ENCODE data around the gene SPINK9. TPM values are rescaled to one million over a fixed set of nuclear protein-coding genes. Genes with fewer than 3 reads are reported as not detected.
A peak's percentile ranks its signal among the peaks of the same experiment; 100 is the strongest.

SPINK9 gene
- total RNA-seq, 1 donor from 2014 or later = not detected

DNA sequence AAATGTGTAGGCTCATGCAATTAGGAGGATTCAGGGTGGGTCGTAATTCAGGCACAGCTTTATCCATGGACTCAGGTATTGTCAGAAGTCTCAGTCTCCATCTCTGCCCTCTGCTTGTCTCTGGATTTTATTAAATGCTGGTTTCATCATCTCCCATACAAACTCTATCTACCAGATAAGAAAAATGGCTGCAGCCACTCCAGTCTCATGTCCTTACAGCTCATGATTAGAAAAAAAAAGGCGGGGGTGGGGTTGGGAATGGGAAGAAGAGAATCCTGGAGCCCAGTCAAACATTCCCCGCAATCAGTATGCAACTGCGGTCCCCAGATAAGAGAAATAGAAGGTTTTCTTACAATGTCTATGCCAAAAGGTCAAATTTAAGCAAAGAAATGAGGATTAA, 40.8 kb downstream of the SPINK9 start:
- Mint-ChIP-seq H3K4me1 (ENCODE audit: low read depth, unreplicated experiment) (no peaks in the 10 kb centered on the region), H3K27ac (ENCODE audit: unreplicated experiment) (no peak overlapping the region), H3K36me3 (ENCODE audit: unreplicated experiment) (no peaks in the 10 kb centered on the region), H3K9me3 (ENCODE audit: unreplicated experiment) (no peaks in the 10 kb centered on the region), H3K4me3 (ENCODE audit: unreplicated experiment) (no peak overlapping the region), H3K27me3 (ENCODE audit: unreplicated experiment) (no peaks in the 10 kb centered on the region)
- TF ChIP-seq CTCF (IDR thresholded peaks at IDR 0.05; ENCODE audit: partially characterized antibody, unreplicated experiment) = no peak
- no peak for DNase-seq

DNA sequence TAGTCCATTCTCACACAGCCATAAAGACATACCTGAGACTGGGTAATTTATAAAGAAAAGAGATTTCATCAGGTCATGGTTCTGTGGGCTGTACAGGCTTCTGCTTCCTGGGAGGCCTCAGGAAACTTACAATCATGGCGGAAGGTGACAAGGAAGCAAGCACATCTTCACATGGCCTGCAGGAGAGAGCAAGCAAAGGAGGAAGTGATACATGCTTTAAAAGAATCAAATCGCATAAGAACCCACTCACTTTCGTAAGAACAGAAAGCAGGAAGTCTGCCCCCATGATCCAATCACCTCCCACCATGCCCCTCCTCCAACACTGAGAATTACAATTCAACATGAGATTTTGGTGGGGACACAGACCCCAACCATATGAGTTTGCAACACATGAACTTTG, 43.3 kb downstream of the SPINK9 start:
- no peaks in the 10 kb centered on the region for H3K36me3 Mint-ChIP-seq (ENCODE audit: unreplicated experiment)
- no peak overlapping the region for H3K27ac Mint-ChIP-seq (ENCODE audit: unreplicated experiment)
- peaks cover 4% of the 10 kb centered on the region for H3K27me3 Mint-ChIP-seq (ENCODE audit: unreplicated experiment)
- peaks cover 3% of the 10 kb centered on the region for H3K4me1 Mint-ChIP-seq (ENCODE audit: low read depth, unreplicated experiment)
- H3K4me3 Mint-ChIP-seq (ENCODE audit: unreplicated experiment) = no peak overlapping the region
- peaks cover 3% of the 10 kb centered on the region for H3K9me3 Mint-ChIP-seq (ENCODE audit: unreplicated experiment)
- no peak for DNase-seq
- TF ChIP-seq CTCF (IDR thresholded peaks at IDR 0.05; ENCODE audit: partially characterized antibody, unreplicated experiment) = no peak

GRCh38 chr5:148379340-148379739, 44.0 kb downstream of the SPINK9 start:
- no peaks in the 10 kb centered on the region for H3K36me3 Mint-ChIP-seq (ENCODE audit: unreplicated experiment)
- peaks cover 6% of the 10 kb centered on the region for H3K9me3 Mint-ChIP-seq (ENCODE audit: unreplicated experiment)
- peaks cover 3% of the 10 kb centered on the region for H3K4me1 Mint-ChIP-seq (ENCODE audit: low read depth, unreplicated experiment)
- H3K27me3 Mint-ChIP-seq (ENCODE audit: unreplicated experiment) = peaks cover 9% of the 10 kb centered on the region
- TF ChIP-seq CTCF (IDR thresholded peaks at IDR 0.05; ENCODE audit: partially characterized antibody, unreplicated experiment) = no peak
- DNase-seq = no peak
- no peak overlapping the region for H3K27ac Mint-ChIP-seq (ENCODE audit: unreplicated experiment)
- no peak overlapping the region for H3K4me3 Mint-ChIP-seq (ENCODE audit: unreplicated experiment)

GRCh38 chr5:148381906-148382305, 46.5 kb downstream of the SPINK9 start:
- Mint-ChIP-seq H3K27me3 (ENCODE audit: unreplicated experiment) (peaks cover 11% of the 10 kb centered on the region), H3K36me3 (ENCODE audit: unreplicated experiment) (no peaks in the 10 kb centered on the region), H3K27ac (ENCODE audit: unreplicated experiment) (no peak overlapping the region), H3K4me1 (ENCODE audit: low read depth, unreplicated experiment) (peaks cover 14% of the 10 kb centered on the region), H3K4me3 (ENCODE audit: unreplicated experiment) (peak overlapping the region; percentile 40), H3K9me3 (ENCODE audit: unreplicated experiment) (peaks cover 12% of the 10 kb centered on the region)
- TF ChIP-seq CTCF (IDR thresholded peaks at IDR 0.05; ENCODE audit: partially characterized antibody, unreplicated experiment) = no peak
- no peak for DNase-seq

DNA sequence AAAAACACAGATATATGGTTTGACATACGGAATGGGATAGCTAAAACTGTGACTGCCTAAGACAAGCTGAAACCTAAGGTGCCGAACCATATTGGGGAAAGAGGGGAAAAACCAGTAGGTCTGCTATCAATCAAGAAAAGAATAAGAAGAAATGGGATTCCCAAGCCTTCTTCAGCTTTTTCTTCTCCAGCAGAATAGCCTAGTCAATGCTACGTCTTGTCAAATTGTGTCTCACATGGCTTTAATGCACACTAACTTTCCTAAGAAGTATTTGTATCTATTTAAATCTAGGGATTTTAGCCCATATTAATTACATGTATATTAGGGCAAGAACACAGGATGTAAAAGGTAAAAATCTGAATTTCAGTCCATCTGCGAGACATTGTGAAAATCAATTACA, 47.6 kb downstream of the SPINK9 start:
- Mint-ChIP-seq H3K27ac (ENCODE audit: unreplicated experiment) (peak overlapping the region; percentile 99), H3K4me3 (ENCODE audit: unreplicated experiment) (peak overlapping the region; percentile 99), H3K4me1 (ENCODE audit: low read depth, unreplicated experiment) (peaks cover 14% of the 10 kb centered on the region), H3K9me3 (ENCODE audit: unreplicated experiment) (peaks cover 12% of the 10 kb centered on the region), H3K36me3 (ENCODE audit: unreplicated experiment) (no peaks in the 10 kb centered on the region), H3K27me3 (ENCODE audit: unreplicated experiment) (peaks cover 11% of the 10 kb centered on the region)
- DNase-seq = no peak
- TF ChIP-seq CTCF (IDR thresholded peaks at IDR 0.05; ENCODE audit: partially characterized antibody, unreplicated experiment) = no peak
